HG03442 (cell line): ENCODE results near the gene DLX4.

Source experiments
- ATAC-seq: cut with Tn5 transposase; IDR thresholded peaks from one replicate; pipeline ENCODE4 v1.9.1; 2021; ENCODE audit warnings: mild to moderate bottlenecking, moderate library complexity; ENCODE audit not compliant: unreplicated experiment

Gene DLX4

GRCh38 chr17:49986396-49987289, 17.7 kb downstream of the DLX4 start:
- no peak for ATAC-seq

GRCh38 chr17:49987290-49987585, 18.2 kb downstream of the DLX4 start:
- ATAC-seq, result no peak

GRCh38 chr17:49987681-49988441, 18.9 kb downstream of the DLX4 start:
- ATAC-seq, result no peak

- no peak for ATAC-seq
Measured at GRCh38 chr17:49989518-49989880, 20.5 kb downstream of the DLX4 start.

DNA sequence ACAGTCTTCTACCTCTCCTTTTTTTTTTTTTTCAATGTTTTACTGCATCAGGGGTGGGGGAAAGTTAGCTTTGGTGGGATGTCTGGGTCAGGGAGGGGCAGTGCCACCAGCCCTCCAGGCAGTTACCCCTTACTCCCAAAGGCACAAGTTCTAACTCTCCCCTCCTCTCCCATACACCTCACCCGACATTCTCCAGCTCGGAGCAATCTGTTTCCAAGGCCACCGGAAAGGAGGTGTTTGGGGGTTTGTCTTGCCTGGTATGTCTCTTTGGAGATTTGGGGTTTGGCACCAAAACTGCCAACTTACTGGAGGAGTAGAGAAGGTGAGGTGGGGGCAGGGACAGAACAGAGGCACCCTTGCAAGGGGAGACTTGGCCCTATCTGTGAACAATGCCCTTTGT, 21.3 kb downstream of the DLX4 start:
- no peak for ATAC-seq

DNA sequence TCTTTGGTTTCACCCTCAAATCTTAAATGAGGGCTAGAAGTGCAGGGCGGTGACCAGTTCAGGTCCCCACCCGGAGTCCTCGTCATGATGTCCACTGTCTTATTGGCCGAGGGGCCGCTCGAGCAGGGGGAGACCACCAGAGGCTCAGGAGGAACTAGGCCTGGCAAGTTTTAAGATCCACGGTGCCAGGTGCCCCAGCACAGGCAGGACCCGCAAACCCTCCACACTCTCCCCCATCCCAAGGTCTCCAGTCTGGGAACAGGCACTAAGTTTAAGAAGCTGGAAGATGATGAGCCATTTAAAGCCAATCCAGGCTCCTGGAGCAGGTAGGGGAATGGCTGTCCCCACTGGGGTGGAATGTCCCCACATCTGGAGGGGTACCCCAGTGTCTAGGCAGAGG, 21.9 kb downstream of the DLX4 start:
- no peak for ATAC-seq

DNA sequence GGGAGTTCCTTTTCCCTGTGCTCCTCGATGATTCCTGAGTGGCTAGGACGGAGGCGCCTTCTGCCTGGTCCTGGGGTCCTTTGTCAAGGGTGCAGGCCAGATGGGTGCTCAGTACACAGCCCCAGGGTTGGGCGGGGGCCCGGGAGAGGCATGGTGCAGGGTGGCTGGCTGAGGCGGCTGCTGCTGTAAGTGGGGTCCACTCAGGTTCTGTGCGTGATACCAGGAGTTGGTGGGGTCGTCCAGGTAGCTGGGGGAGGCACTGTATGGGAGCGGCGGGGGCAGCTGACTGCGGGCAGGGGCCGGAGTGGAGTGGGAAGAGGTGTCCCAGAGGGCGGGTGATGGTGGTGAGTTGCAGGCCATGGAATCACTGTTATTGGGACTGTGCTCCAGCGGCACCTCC, 22.4 kb downstream of the DLX4 start:
- ATAC-seq, result no peak

- ATAC-seq, result no peak
Measured at GRCh38 chr17:49992191-49992932, 23.4 kb downstream of the DLX4 start.

- no peak for ATAC-seq
Measured at GRCh38 chr17:49992933-49993422, 24.0 kb downstream of the DLX4 start.

- ATAC-seq, result no peak
Measured at GRCh38 chr17:49993423-49994060, 24.6 kb downstream of the DLX4 start.

DNA sequence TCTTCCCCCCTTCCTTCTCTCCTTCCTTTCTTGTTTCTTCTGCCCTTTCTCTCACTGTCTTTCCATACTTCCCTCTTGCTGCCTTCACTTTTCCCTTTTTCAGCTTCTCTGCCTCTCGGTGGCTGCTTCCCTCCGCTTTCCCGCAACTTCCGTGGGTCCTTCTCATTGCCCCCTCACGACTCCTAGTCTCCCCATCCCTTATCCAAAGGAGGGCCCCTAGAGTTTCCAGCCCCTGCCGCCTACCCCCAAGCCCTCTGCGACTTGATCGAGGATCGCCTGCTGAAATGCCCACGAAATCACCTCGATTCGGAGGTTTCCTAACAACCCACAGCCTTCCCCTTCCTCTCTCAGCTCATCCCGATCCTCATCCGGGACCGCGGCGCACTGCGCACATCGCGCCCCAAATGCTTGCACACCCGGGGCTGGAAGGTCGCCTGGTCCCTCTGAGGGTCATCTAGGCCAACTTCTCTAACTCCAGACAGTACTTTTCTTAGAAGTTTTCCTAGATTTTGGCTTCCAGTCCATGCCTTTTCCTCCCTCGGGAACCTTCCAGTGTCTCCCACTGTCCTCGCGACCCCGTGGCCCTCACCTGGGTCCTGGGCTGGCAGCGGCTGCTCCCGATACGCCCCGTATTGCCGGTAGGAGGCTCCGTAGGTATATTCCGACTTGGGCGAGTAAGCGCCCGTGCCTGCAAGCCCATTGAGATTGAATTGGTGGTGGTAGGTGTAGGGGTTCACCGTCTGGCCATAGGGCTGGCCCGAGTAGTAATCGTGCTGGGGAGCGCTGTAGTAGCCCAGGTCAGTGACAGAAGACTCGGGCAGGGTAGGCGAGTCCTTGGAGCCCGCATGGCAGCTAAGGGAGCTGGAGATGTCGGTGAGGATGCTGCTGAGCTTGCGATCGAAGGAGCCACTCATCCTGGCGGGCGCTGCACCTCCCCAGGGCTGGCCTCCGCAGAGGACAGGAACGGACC, 25.4 kb downstream of the DLX4 start:
- ATAC-seq, result no peak

DNA sequence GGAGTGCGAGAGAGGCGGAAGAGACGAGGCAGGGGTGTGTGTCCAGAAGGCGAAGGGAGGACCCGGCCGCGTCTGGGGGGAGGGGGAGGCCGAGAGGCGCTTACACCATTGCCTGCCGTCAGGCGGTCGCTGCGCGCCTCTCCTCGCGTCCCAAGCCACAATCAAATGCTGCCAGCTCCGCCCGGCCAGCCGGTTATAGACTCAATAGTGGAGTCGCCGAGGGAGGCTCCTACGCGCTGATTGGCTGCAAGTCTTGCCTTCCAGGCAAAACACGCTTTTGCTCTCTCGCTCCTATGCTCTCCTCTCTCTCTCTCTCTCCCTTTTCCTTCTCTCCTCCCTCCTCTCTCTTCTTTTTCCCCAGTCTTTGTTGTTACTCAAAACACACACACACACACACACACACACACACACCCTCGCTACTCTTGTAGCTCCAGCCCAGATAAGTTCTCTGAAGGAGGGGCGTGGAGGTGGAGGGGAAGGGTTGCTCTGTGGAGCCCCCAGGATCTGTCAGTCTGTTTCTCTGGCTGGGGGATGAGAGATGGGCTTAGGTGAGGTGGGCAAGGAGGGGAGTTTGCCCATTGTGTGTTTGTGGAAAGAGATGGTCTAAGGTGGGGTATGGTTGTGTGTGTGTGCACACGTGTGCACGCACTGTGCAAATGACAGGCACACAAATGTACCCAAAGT, 26.2 kb downstream of the DLX4 start, which contains the start of gene DLX3:
TSS of gene DLX3 (minus strand) at position 170 of the 684 bp plus-strand sequence. CDS start 226 bp downstream, outside the sequence.
- ATAC-seq, result no peak

- ATAC-seq, result no peak
Measured at GRCh38 chr17:49996121-49996494, 27.1 kb downstream of the DLX4 start.

- no peak for ATAC-seq
Measured at GRCh38 chr17:49996495-49997300, 27.7 kb downstream of the DLX4 start.

GRCh38 chr17:49997301-49997650, 28.3 kb downstream of the DLX4 start:
- no peak for ATAC-seq

DNA sequence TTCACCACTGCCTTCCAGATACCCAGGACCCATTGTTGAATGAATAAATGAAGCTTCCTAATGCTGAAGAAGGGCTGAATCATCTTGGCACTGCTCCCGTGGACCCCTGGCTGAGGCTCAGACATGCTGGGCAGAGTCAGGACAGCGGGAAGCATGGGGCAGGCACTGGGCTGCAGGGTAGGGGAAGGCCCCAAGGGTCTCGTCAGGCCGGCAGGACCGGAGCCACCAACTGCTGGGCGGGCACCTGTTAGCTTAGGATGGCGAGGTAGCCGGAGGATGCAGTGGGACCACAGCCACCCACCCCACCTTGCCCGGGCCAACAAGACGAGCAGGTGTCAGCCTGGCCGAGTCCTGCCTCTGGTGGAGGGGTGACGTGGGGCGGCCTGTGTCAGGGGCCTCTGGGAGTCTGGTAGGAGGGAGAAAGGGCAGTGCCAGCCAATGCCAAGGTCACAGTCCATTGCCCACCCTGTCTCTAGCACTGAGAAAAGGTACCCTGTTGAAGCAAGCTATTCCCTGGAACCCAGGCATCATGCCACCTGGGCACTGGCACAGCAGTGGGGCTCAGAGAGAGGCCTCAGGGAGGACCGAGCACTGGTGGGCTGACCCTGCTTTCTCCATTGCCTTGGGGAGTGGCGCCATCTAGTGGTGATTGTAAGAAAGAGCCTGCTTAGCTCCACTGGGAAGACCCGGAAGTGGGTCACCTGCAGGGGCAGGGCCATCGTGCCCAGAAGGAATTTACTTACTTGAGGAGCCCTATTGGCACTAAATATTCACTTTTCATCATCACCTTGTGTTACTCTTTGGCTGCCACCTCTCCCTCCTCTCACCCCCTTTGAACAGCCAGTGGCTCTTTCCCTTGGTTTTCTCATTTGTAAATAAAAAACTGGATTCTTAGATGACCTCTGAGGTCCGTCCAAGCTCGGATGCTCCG, 29.0 kb downstream of the DLX4 start:
- ATAC-seq, result peak; percentile 68

DNA sequence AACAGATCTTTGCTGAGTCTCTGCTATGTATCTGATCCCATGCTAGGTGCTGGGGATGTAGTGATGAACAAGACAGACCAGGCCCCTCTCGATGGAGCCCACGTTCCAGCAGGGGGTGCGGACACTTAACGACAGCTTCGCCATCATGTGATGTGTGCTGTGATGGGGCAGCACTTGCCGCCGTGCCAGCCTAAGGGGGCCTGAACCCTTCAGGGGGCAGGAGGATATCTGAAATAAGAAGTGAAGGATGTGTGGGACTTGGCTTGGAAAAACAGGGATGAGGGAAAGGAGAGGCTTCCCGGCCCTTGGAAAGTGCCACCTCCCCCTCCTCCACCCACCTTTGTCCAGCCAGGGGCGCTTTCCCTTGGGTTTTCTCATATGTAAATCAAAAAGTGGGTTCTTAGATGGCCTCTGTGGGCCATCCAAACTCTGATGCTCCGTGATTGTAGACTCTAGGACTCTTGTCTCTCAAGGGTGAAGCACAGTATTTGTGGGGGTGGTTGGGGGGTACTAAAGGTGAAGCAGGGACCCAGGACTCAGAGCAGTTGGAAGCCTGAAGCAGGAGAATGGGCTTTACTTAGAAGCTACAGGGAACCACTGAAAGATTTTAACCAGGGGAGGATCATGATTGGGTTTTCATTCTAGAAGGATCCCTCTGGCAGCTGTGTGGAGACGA, 30.0 kb downstream of the DLX4 start:
- ATAC-seq, result no peak
